ENCODE results near the gene PRR11. TPM values are rescaled to one million over a fixed set of nuclear protein-coding genes. Genes with fewer than 3 reads are reported as not detected.

The PRR11 gene
- total RNA-seq (ENCODE audit: low replicate concordance), result 44.3 and 51.9 TPM in 2 replicates

GRCh38 chr17:59155439-59156177 lies at the start of gene PRR11:
PRR11 (plus strand) TSS chr17:59155746; CDS start chr17:59169753, 14,007 bp downstream.
- H2AFZ ChIP-seq (replicated peaks), result peak within 1 kb of the TSS; percentile 79
- Mint-ChIP-seq H3K4me3 (no peak within 1 kb of the TSS), H3K27ac (no peak within 1 kb of the TSS), H3K27me3 (ENCODE audit: insufficient read depth, low read depth) (peaks cover 3% of the 10 kb centered on the region), H3K9me3 (no peaks in the 10 kb centered on the region), H3K36me3 (peaks cover 8% of the 10 kb centered on the region), H3K4me1 (peaks cover 40% of the 10 kb centered on the region)
- TF ChIP-seq EZH2phosphoT487 (IDR thresholded peaks at IDR 0.05), result no peak
- no peak for TF ChIP-seq EZH2 (IDR thresholded peaks at IDR 0.05)
- no peak for TF ChIP-seq CTCF (IDR thresholded peaks at IDR 0.05)
- H3K27ac ChIP-seq, result peak within 1 kb of the TSS; percentile 98
- H3K4me2 ChIP-seq, result peak within 1 kb of the TSS; percentile 98
- DNase-seq (ENCODE audit: low spot score), result peak; percentile 99
- peaks cover 15% of the 10 kb centered on the region for H3F3A ChIP-seq (ENCODE audit: low read depth)
- H3K4me1 ChIP-seq, result peaks cover 44% of the 10 kb centered on the region
- no peaks in the 10 kb centered on the region for H3K27me3 ChIP-seq
- H3K9me3 ChIP-seq (ENCODE audit: low read depth), result no peaks in the 10 kb centered on the region
- peaks cover 92% of the 10 kb centered on the region for H3K79me2 ChIP-seq (ENCODE audit: low read depth)
- no peaks in the 10 kb centered on the region for H3K36me3 ChIP-seq
- peak within 1 kb of the TSS; percentile 85 for H3K9ac ChIP-seq
- peak within 1 kb of the TSS; percentile 71 for H3K4me3 ChIP-seq
- peaks cover 25% of the 10 kb centered on the region for H4K20me1 ChIP-seq (ENCODE audit: low read depth)

- H3K4me2 ChIP-seq, result peak overlapping the region; percentile 98
- H2AFZ ChIP-seq (replicated peaks), result peak overlapping the region; percentile 46
- H3F3A ChIP-seq (ENCODE audit: low read depth), result peaks cover 40% of the 10 kb centered on the region
- DNase-seq (ENCODE audit: low spot score), result no peak
- H3K27me3 ChIP-seq, result no peaks in the 10 kb centered on the region
- peak overlapping the region; percentile 44 for H3K9ac ChIP-seq
- peaks cover 5% of the 10 kb centered on the region for H3K27me3 Mint-ChIP-seq (ENCODE audit: insufficient read depth, low read depth)
- peaks cover 18% of the 10 kb centered on the region for H4K20me1 ChIP-seq (ENCODE audit: low read depth)
- H3K27ac ChIP-seq, result peak overlapping the region; percentile 81
- peak overlapping the region; percentile 55 for H3K27ac Mint-ChIP-seq
- H3K36me3 Mint-ChIP-seq, result peaks cover 13% of the 10 kb centered on the region
- peaks cover 7% of the 10 kb centered on the region for H3K36me3 ChIP-seq
- TF ChIP-seq EZH2phosphoT487 (IDR thresholded peaks at IDR 0.05), result no peak
- TF ChIP-seq EZH2 (IDR thresholded peaks at IDR 0.05), result peak; percentile 31
- TF ChIP-seq CTCF (IDR thresholded peaks at IDR 0.05), result no peak
- no peaks in the 10 kb centered on the region for H3K9me3 Mint-ChIP-seq
- H3K79me2 ChIP-seq (ENCODE audit: low read depth), result peaks cover 55% of the 10 kb centered on the region
- H3K4me3 ChIP-seq, result peak overlapping the region; percentile 77
- no peaks in the 10 kb centered on the region for H3K9me3 ChIP-seq (ENCODE audit: low read depth)
- H3K4me1 ChIP-seq, result peaks cover 14% of the 10 kb centered on the region
- peaks cover 19% of the 10 kb centered on the region for H3K4me1 Mint-ChIP-seq
- H3K4me3 Mint-ChIP-seq, result peak overlapping the region; percentile 99
These were observed 49.6 kb upstream of the PRR11 start for GRCh38 chr17:59105852-59106462.

GRCh38 chr17:59106463-59107305 lies 48.9 kb upstream of the PRR11 start, which contains the start of gene TRIM37:
TRIM37 (minus strand) TSS chr17:59106880; CDS start chr17:59106461, 419 bp downstream.
- DNase-seq (ENCODE audit: low spot score), result peak; percentile 99
- peak within 1 kb of the TSS; percentile 77 for H3K4me3 ChIP-seq
- H3K4me1 ChIP-seq, result peaks cover 14% of the 10 kb centered on the region
- Mint-ChIP-seq H3K9me3 (no peaks in the 10 kb centered on the region), H3K4me3 (peak within 1 kb of the TSS; percentile 99), H3K36me3 (peaks cover 15% of the 10 kb centered on the region), H3K27me3 (ENCODE audit: insufficient read depth, low read depth) (peaks cover 5% of the 10 kb centered on the region), H3K27ac (peak within 1 kb of the TSS; percentile 55), H3K4me1 (peaks cover 19% of the 10 kb centered on the region)
- H3K4me2 ChIP-seq, result peak within 1 kb of the TSS; percentile 98
- H3K79me2 ChIP-seq (ENCODE audit: low read depth), result peaks cover 51% of the 10 kb centered on the region
- H2AFZ ChIP-seq (replicated peaks), result peak within 1 kb of the TSS; percentile 46
- H3K9me3 ChIP-seq (ENCODE audit: low read depth), result no peaks in the 10 kb centered on the region
- TF ChIP-seq EZH2phosphoT487 (IDR thresholded peaks at IDR 0.05) (no peak), CTCF (IDR thresholded peaks at IDR 0.05) (peak; percentile 2)
- peak within 1 kb of the TSS; percentile 81 for H3K27ac ChIP-seq
- H3K36me3 ChIP-seq, result peaks cover 13% of the 10 kb centered on the region
- H3F3A ChIP-seq (ENCODE audit: low read depth), result peaks cover 40% of the 10 kb centered on the region
- H3K9ac ChIP-seq, result peak within 1 kb of the TSS; percentile 44
- peaks cover 18% of the 10 kb centered on the region for H4K20me1 ChIP-seq (ENCODE audit: low read depth)
- no peaks in the 10 kb centered on the region for H3K27me3 ChIP-seq
